IMR-90 (cell line): ENCODE measurements around the gene ZNF778.

ENCODE experiments used
- BHLHE40 ChIP-seq: fragments of 150-350 bp; IDR thresholded peaks from 2 replicates; pipeline ENCODE4 v1.6.1; 2016; ENCODE audit warnings: mild to moderate bottlenecking, low read depth, low read length
- POLR2A ChIP-seq: IDR thresholded peaks from 2 replicates; pipeline ENCODE4 v1.6.1; 2012; ENCODE audit warnings: mild to moderate bottlenecking, low read depth, low read length
- RAD21 ChIP-seq: IDR thresholded peaks from 2 replicates; pipeline ENCODE4 v1.6.1; 2012; ENCODE audit warnings: low read length, improper control_type of control experiment
- RCOR1 ChIP-seq: IDR thresholded peaks from 2 replicates; pipeline ENCODE4 v1.6.1; 2012; ENCODE audit warnings: mild to moderate bottlenecking, low read length, improper control_type of control experiment; ENCODE audit not compliant: insufficient replicate concordance
- TF ChIP-seq, protein P1 (sequence below): conservative IDR thresholded peaks from 2 replicates; pipeline ENCODE4 v1.5.1; 2012; ENCODE audit warnings: mild to moderate bottlenecking, low read depth, low read length, improper control_type of control experiment
- TF ChIP-seq, protein P2 (sequence below): fragments of 150-350 bp; IDR thresholded peaks from 2 replicates; pipeline ENCODE4 v1.6.1; 2017; ENCODE audit warnings: mild to moderate bottlenecking, antibody characterized with exemption, low read length, low read depth

DNA sequence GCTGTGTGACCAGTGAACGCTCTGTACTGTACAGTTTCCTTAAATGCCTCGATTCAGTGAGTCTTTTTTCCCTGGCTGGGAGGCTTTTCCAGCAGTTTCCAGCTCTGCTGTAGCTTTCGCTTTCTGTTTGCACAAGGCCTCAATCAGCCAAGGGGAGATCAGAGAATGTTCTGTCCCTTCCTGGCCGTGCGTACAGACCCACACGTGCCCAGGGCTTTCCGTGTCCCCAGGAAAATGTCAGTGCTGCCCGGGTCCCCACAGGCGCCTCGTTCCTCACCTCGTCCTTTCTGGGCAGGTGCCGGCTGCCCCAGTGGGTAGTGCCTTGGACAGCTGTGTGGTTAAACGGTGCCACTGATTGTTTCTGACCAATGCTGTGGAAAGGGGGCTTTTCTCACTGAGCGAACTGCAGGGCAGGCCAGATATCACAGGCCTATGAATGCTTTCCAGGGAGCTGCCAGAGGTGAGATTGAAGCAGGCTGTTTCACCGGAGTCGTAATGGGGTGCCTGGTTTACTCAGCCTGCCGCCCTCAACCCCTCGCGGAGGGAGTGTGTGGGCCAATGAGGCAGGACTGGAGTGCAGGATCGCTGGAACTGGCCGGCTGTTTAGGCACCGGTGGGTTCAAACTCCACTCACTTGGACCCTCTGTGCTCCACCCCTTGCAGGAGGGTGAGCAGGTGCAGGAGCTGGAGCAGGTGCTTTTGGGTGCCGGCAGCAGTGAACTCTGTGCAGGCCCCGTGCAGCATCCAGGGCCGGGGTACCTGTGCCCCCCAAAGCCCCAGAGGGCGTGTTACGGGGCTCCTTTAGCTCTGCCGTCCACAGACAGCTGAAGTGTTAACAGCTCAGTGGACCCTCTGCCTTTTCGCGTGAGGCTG lies 44.4 kb downstream of the ZNF778 start:
- TF ChIP-seq, protein P1, sequence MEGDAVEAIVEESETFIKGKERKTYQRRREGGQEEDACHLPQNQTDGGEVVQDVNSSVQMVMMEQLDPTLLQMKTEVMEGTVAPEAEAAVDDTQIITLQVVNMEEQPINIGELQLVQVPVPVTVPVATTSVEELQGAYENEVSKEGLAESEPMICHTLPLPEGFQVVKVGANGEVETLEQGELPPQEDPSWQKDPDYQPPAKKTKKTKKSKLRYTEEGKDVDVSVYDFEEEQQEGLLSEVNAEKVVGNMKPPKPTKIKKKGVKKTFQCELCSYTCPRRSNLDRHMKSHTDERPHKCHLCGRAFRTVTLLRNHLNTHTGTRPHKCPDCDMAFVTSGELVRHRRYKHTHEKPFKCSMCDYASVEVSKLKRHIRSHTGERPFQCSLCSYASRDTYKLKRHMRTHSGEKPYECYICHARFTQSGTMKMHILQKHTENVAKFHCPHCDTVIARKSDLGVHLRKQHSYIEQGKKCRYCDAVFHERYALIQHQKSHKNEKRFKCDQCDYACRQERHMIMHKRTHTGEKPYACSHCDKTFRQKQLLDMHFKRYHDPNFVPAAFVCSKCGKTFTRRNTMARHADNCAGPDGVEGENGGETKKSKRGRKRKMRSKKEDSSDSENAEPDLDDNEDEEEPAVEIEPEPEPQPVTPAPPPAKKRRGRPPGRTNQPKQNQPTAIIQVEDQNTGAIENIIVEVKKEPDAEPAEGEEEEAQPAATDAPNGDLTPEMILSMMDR = no peak
- TF ChIP-seq RCOR1 (no peak), RAD21 (no peak), POLR2A (no peak), BHLHE40 (no peak)
- TF ChIP-seq, protein P2, sequence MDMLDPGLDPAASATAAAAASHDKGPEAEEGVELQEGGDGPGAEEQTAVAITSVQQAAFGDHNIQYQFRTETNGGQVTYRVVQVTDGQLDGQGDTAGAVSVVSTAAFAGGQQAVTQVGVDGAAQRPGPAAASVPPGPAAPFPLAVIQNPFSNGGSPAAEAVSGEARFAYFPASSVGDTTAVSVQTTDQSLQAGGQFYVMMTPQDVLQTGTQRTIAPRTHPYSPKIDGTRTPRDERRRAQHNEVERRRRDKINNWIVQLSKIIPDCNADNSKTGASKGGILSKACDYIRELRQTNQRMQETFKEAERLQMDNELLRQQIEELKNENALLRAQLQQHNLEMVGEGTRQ = no peak
